ENCODE measurements around the gene INKA1. TPM values are rescaled to one million over a fixed set of nuclear protein-coding genes. Genes with fewer than 3 reads are reported as not detected.

The INKA1 gene
- total and polyA plus RNA-seq, 9 of the 15 experiments (the other 6 are each of a cell fraction or from before 2014, with no cell fraction given): 0.55 to 13.9 (median 6.7) TPM

DNA sequence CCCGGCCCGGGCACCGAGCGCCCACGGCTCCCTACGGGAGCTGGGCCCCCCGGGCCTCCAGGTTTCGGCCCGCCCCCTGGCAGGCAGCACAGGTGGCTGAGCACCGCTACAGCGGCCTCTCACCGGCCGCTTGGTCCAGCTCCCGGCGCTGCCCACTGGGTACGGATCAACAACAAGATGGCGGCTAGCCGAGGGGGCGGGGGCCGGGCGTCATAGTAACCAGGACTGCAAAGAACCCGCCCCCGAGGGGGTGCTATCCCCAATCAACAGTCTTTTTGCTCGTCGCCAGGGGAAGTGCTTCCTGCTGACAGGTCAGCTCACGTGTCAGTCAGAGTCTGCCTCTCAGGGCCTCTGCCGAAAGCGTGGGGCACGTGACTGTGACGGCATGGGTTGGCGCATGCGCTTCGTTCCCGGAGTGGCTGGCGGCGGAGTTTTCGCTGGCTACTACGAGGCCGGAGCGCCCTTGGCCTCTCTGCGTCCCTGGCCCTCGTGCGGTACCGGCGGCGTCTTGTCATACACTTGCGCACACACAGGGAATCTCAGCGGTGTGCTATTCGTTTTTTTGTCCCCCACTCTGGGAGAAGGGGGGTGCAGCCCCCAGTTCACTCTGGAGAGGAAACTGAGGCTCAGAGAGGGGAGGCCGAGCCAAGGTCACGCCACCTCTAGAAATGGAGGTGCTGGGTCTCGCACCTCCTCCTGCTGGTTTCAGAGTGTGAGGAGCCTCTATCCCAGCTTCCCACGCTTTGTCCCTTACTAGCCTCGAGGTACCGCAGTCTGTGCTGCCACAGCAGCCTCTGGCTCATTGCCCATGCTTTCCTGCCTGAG is 16.5 kb upstream of the INKA1 start, which contains the start of gene IP6K1 (continued):
- TF ChIP-seq, protein P1, sequence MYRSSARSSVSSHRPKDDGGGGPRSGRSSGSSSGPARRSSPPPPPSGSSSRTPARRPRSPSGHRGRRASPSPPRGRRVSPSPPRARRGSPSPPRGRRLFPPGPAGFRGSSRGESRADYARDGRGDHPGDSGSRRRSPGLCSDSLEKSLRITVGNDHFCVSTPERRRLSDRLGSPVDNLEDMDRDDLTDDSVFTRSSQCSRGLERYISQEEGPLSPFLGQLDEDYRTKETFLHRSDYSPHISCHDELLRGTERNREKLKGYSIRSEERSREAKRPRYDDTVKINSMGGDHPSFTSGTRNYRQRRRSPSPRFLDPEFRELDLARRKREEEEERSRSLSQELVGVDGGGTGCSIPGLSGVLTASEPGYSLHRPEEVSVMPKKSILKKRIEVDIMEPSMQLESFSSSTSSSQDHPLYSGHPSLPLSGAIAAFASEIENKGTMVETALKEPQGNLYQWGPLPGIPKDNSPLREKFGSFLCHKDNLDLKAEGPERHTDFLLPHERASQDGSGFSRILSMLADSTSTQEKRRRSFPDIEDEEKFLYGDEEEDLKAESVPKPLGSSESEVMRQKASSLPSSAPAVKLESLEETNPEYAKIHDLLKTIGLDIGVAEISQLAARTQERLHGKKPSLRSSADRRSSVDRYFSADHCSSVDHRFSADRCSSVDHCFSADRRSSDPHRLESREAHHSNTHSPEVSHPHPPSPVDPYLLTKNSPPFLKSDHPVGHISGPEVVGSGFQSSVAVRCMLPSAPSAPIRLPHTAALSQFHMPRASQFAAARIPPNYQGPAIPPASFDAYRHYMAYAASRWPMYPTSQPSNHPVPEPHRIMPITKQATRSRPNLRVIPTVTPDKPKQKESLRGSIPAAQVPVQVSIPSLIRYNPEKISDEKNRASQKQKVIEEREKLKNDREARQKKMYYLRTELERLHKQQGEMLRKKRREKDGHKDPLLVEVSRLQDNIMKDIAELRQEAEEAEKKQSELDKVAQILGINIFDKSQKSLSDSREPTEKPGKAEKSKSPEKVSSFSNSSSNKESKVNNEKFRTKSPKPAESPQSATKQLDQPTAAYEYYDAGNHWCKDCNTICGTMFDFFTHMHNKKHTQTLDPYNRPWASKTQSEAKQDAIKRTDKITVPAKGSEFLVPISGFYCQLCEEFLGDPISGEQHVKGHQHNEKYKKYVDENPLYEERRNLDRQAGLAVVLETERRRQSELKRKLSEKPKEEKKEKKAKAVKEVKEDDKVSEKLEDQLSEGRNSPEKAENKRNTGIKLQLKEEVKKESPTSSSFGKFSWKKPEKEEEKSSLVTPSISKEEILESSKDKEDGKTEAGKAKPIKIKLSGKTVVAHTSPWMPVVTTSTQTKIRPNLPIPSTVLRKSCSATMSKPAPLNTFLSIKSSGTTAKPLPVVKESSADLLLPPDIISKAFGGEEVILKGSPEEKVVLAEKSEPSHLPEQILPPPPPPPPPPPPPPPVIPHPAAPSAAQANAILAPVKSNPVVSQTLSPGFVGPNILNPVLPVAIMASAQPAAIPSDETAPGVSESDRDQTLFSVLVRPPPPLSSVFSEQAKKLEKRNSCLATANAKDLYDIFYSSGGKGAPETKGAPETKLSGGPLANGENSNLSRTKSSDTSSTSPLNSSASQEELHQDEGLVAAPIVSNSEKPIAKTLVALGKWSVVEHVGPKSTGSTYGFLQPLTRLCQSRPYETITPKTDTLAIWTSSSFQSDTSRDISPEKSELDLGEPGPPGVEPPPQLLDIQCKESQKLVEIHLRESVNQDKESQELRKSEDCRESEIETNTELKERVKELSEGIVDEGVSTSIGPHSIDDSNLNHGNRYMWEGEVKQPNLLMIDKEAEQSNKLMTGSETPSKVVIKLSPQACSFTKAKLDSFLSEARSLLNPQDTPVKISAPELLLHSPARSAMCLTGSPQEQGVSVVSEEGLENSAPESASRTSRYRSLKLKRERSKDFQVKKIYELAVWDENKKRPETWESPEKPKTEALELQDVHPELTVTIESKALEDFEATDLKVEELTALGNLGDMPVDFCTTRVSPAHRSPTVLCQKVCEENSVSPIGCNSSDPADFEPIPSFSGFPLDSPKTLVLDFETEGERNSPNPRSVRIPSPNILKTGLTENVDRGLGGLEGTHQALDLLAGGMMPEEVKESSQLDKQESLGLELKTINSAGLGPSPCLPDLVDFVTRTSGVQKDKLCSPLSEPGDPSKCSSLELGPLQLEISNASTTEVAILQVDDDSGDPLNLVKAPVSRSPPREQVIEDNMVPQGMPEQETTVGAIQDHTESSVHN (IDR thresholded peaks at IDR 0.05; ENCODE audit: borderline replicate concordance in 1 of 2, low read depth in 1 of 2): no peak
- TF ChIP-seq, protein P2, sequence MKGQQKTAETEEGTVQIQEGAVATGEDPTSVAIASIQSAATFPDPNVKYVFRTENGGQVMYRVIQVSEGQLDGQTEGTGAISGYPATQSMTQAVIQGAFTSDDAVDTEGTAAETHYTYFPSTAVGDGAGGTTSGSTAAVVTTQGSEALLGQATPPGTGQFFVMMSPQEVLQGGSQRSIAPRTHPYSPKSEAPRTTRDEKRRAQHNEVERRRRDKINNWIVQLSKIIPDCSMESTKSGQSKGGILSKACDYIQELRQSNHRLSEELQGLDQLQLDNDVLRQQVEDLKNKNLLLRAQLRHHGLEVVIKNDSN (CRISPR knock-in tag; IDR thresholded peaks at IDR 0.05): peak; percentile 100
- TF ChIP-seq PYGO2 (tag; IDR thresholded peaks at IDR 0.05) (no peak), NFE2 (IDR thresholded peaks at IDR 0.05; ENCODE audit: low read depth) (no peak), DACH1 (IDR thresholded peaks at IDR 0.05; ENCODE audit: partially characterized antibody) (no peak), SPI1 (IDR thresholded peaks at IDR 0.05; ENCODE audit: borderline replicate concordance, low read depth, low read length) (0 out of 2 replicates have a peak, but pooled peaks have one; percentile 22), RBFOX2 (IDR thresholded peaks at IDR 0.05; ENCODE audit: low read depth, low read length) (peak; percentile 89), HDAC2 (IDR thresholded peaks at IDR 0.05) (0 out of 2 replicates have a peak, but pooled peaks have one; percentile 31), FIP1L1 (IDR thresholded peaks at IDR 0.05; ENCODE audit: low read depth, low read length, poor library complexity, severe bottlenecking) (peak; percentile 30), NR2F6 (CRISPR knock-in tag; IDR thresholded peaks at IDR 0.05) (peak; percentile 57; the same call in 1 of the 2 replicates), ESRRA (IDR thresholded peaks at IDR 0.05; ENCODE audit: borderline replicate concordance, low read depth) (peak; percentile 80), ZNF76 (CRISPR knock-in tag; IDR thresholded peaks at IDR 0.05; ENCODE audit: borderline replicate concordance) (0 out of 2 replicates have a peak, but pooled peaks have one; percentile 41), RBM25 (IDR thresholded peaks at IDR 0.05; ENCODE audit: low read depth, low read length, severe bottlenecking) (peak; percentile 78)
- TF ChIP-seq, protein P3, sequence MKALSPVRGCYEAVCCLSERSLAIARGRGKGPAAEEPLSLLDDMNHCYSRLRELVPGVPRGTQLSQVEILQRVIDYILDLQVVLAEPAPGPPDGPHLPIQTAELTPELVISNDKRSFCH (CRISPR knock-in tag; IDR thresholded peaks at IDR 0.05): no peak
- TF ChIP-seq, protein P3 (tag; IDR thresholded peaks at IDR 0.05): peak; percentile 75
- TF ChIP-seq, protein P4, sequence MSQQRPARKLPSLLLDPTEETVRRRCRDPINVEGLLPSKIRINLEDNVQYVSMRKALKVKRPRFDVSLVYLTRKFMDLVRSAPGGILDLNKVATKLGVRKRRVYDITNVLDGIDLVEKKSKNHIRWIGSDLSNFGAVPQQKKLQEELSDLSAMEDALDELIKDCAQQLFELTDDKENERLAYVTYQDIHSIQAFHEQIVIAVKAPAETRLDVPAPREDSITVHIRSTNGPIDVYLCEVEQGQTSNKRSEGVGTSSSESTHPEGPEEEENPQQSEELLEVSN (IDR thresholded peaks at IDR 0.05; ENCODE audit: borderline replicate concordance in 1 of 2, extremely low read depth in 1 of 2, insufficient read depth in 1 of 2, insufficient read length in 1 of 2, low read depth in 1 of 2, low read length in 1 of 2, poor library complexity in 1 of 2, severe bottlenecking in 1 of 2): peak; percentile 91 to 94

All from K562 (cell line).